Ecto neural progenitor cell (in vitro differentiated cells): ENCODE data around the gene FLT3.
"Not testable (repeated sequence)": the region's sequence is repeated elsewhere in the genome, so short reads cannot be mapped to it uniquely, and the experiment has no call there.

Experiments used
- DNase-seq: peaks from one replicate; pipeline ENCODE4 v3.0.0-alpha.2; 2018; ENCODE audit warnings: low spot score

FLT3 gene

GRCh38 chr13:27971776-27972477 is 128.4 kb downstream of the FLT3 start:
- DNase-seq, result no peak

DNA sequence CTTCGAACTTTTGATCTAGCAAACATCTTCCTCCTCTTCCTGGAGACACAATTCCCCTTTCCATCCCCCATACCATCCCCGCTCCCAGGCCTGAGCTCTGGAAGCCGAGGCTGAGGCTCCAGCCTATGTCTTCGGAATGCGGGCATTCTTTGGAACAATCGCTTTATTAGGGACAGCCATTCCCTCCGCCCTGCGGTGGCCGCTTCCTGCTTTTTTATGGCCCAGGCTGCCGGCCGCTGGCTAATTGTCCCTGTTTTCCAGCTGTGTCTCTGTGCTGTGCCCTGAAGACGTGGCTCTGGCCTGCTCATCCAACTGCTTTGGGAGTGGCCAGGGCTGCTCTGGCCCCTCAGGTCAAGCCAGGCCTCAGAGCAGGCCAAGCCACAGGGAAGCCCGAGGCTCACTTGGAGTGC is 129.1 kb downstream of the FLT3 start:
- peak; percentile 80 for DNase-seq

DNA sequence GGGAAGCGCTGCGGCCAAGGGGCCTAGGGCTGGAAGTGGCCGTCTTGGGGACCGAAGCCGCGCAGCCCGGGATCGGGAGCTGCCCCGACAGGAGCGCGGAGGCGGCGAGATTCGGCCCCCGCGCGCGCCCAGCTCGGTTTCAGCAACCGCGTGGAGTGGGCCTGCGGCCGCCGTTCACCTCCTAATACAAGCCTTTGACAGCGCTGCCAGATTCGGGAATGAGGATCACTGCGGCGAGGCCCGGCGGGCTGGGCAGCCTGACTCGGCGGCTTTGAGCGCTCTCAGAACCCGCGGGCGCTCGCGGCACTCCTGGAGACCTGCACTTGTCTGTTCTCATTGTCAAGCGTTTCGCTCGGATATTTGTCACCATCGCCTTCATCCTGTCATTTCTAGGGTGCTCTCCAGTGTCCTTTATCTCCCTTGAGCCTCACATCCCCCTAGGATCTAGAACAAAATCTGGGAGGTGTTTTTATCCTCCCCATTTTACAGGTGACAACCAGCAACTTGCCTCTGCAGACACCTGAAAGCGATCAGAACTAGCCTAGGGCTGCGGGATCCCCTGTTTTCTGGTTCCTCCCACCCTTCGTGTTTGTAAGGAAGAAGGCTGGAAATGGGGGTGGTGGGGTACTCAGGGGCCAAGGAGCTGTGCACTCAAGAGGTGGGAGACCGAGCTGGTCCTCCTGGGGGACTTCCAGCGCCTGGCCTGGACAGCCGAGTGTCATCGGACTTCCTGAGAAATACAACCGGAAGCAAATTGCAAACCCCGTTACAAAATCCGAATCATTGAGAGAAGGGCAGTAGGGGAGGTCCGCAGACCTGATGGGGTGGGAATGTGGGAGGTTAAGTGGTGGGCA is 129.8 kb downstream of the FLT3 start:
- DNase-seq, result no peak

DNA sequence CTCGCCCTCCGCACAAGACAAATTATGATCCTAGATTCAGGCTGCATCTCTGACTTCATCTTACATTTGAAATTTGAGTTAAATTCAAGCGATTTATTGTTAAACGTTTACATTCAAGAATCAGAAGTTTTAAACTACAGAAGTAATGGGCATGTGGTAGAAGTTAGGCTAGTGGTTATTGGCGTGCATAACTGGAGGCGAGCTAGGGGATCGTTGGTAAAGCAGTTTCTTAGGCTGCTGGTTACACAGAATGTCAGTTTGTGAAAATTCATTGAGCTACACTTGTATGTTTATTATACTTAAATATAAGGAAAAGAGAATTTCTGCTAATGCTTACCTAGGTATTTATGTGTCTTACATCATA is 130.5 kb downstream of the FLT3 start:
- no peak for DNase-seq

GRCh38 chr13:27969082-27969865 is 131.1 kb downstream of the FLT3 start, which contains the start of gene CDX2:
CDX2 (minus strand) TSS chr13:27969315; CDS start chr13:27969006, 309 bp downstream.
- DNase-seq, result no peak

DNA sequence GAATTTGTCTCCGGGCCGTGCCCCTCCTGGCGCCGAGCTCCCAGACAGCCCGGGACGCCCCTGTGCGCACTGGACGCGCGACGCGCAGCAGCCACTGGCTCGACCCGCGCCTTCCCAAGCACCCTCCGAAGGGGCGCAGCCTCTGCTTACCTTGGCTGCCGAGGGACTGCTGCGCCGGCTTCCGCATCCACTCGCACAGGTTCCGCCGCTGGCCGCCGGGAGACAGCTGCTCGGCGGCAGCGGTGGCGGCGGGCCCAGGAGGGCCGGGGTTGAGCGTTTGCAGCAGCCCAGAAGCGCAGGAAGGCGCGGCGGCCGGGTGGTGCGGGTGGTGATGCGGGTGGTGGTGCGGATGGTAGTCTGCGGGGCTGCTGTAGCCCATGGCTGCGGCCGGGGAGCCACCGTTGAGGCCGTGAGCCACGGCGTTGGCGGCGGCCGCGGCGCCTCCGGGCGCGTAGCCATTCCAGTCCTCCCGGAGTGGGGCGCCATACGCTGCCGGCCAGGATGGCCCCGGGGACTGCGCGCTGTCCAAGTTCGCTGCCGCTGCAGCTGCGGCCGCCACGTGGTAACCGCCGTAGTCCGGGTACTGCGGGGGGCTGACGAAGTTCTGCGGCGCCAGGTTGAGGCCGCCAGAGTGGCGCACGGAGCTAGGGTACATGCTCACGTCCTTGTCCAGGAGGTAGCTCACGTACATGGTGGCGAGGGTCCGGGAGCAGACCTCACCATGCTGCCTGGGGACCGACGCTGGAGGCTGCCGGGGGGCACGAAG is 131.9 kb downstream of the FLT3 start:
- peak; percentile 69 for DNase-seq

DNA sequence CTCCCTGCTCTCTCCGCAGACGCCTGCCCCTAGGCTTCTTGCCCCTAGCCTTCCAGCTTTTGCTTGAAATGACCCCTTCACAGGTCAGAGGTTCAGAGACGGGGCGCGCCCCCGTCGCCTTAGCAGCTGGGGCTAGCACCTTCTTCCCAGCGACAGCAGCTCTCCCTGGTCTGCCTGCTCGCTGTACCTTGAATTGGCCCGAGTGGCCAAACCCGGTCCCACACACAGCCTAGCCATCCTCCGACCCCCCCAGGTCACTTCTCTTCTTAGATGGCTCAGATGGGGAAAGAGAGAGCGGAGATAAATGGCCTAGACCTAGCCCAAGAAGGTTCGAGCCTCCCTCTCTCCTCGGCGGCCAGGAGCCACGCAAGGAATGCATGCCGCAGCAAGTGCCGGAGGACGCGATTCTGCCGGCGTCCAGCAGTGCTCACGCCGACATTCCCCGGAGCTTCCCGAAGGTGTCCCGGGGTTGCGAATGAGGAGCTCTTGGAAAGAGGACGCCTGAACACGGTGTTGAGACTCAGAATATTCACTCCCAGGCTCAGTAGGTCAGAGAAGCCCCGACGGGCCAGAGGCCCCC is 132.6 kb downstream of the FLT3 start:
- DNase-seq, result no peak

DNA sequence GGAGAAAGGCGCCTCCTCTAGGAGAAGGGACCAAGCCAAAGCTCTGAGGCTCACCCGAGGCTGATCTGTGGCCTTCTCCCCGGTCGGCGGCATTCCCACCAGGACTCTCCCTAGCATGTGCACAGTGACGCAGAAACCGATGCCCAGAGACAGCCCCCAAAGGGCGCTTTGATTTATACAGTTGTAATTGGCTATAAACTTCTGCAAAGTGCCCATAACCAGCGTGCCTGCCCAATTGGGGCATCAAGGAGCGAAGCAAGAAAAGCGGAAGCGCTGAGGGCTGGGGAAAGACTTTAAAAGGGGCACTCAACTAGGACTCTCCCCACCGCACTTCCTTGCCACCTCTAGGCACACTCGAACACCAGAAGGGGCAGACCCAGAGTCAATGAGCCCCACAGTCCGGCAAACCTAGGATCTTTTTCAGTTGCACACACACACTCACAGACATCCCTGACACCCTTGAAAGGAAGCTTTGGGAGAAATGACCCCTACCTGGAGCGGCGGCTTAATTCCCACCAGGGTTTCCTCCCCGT is 133.1 kb downstream of the FLT3 start:
- no peak for DNase-seq

DNA sequence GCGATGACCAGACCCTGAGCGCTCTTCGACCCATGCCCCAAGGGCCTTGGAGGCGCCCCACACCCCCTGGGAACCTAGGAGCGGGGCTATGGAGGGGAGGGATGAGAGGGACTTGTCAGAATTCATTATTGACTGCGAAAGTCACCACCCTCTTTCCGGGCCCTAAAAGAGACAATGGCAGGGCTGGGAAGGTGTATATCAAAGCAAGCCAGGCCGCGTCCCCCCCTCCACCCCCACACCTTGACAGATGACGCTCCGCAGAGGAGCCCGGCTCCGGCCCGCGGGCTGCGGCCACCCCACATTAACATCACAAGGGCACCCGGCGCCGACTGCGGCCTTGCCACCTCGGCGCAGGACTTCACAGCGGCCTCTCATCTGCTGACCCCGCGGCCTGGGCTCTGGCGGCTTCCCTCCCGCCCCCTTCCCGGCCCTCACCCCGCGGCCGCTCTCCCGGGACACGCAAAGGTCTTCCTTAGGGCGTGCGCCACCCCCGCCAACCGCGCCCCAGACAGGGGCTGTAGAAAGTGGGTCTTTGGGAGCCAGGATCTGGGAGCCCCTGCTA is 133.7 kb downstream of the FLT3 start:
- DNase-seq, result peak; percentile 65

DNA sequence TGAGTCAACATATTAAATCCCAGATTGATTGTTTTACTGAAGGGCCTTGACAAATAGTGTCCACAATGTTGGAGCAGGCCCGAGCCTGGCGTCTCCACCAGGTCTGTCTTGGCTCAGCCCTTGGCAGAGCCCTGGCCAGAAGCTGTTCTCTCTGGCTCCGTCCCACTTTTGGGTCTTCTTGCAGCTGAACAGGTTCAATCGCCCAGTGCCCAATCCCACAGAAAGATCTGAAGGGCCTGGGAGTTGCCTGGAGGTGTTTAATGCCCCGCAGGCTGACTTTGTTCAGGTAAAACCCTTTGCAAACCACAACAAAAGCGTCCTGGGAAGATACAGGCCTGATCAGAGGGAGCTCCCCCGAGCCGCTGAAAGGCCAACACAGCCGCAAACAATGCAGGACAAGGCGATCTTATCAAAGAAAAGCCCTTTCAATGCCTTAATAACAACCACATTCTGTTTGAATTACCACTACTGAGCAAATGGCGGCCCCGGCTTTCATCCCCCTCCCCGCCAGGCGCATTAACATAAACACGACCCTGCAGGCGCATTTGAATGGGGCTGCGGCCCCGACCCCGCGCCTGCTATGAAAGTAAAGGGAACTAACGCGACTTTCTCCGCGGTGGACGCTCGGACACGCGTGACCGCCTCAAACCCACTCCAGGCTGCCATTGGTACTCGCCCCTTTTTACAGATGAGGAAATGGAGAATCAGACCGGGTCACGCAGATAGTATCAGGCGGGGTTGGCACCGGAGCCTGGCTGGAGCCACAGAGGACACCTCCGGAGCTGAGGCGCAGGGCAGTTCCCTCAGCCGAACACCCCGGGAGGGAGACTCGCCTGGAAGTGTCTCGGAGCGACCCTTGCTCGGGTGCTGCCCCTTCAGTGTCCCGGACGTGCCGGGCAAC is 134.4 kb downstream of the FLT3 start:
- DNase-seq, result peak; percentile 70

DNA sequence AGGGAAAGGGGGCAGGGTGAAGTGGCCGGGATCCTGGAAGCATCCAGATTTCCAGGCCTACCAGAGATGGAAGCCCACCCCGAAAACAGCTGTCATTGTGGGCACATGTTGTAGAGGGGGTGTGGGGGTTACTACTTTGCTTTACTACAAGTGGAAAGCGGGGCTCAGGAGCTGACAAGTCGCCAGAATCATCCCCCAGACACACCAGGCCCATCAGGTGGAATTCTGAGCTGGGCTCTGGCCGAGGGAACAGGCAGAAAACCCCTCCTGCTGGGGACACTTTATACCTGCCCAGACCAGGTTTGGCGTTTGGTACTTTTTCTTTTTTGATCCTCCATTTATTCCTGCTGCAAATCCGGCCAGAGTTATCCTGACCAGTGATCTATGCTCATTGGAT is 135.0 kb downstream of the FLT3 start:
- no peak for DNase-seq

- no peak for DNase-seq
Measured at GRCh38 chr13:27964741-27965323, 135.5 kb downstream of the FLT3 start.

DNA sequence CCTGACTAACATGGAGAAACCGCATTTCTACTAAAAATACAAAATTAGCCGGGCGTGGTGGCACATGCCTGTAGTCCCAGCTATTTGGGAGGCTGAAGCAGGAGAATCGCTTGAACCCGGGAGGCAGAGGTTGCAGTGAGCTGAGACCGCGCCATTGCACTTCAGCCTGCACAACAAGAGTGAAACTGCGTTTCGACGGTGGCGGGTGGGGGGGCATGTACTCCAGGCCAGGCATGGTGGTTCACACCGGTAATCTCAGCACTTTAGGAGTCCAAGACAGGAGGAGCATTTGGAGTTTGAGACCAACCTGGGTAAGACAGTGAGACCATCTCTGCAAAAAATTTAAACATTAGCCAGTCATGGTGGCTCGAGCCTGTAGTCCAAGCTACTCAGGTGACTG is 136.2 kb downstream of the FLT3 start:
- DNase-seq, result not testable (repeated sequence)

GRCh38 chr13:27963491-27963890 is 136.9 kb downstream of the FLT3 start:
- DNase-seq, result no peak

DNA sequence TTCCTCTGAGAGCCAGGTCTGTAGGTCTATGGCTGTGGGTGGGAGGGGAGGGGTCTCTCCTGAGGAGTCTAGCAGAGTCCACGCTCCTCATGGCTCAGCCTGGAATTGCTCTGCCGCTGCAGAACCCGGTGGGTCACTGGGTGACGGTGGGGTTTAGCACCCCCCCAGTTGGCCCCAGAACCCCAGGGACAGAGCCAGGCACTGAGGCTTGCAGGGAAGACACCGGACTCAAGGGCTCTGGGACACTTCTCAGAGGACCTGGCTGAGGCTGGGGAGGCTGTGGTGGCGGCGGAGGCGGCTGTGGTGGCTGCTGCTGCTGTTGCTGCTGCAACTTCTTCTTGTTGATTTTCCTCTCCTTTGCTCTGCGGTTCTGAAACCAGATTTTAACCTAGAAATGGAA is 137.4 kb downstream of the FLT3 start:
- no peak for DNase-seq

DNA sequence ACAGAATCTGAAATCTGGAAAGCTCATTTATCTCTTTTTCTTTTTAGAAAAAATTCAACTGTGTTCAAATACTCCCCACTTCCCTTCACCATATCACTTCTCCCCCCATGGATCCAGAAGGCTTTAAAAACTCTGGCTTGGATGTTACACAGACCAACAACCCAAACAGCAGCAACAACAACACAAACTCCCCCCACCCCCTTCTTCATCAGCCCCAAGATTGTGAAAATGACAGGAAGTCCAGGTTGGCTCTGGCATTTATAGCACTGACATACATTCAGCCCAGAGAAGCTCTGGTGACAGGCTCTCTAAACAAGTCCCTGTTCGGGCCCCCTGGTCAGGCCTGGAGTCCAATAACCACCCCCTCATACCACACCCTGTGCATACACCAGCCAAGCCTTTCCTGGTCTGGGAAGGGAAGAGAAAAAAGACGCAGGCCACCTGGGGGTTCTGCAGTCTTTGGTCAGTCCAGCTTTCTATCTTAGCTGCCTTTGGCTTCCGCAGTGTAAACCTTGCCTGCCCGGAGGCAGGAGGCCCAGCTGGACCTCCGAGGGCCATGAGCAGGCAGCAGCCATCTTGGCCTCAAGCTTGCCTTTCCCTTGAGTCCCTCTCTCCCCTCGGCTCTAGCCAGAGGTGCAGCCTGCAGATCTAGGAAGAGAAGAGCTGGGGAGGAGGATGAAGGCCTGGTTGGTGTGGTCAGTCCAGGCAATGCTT is 138.1 kb downstream of the FLT3 start:
- DNase-seq, result no peak

DNA sequence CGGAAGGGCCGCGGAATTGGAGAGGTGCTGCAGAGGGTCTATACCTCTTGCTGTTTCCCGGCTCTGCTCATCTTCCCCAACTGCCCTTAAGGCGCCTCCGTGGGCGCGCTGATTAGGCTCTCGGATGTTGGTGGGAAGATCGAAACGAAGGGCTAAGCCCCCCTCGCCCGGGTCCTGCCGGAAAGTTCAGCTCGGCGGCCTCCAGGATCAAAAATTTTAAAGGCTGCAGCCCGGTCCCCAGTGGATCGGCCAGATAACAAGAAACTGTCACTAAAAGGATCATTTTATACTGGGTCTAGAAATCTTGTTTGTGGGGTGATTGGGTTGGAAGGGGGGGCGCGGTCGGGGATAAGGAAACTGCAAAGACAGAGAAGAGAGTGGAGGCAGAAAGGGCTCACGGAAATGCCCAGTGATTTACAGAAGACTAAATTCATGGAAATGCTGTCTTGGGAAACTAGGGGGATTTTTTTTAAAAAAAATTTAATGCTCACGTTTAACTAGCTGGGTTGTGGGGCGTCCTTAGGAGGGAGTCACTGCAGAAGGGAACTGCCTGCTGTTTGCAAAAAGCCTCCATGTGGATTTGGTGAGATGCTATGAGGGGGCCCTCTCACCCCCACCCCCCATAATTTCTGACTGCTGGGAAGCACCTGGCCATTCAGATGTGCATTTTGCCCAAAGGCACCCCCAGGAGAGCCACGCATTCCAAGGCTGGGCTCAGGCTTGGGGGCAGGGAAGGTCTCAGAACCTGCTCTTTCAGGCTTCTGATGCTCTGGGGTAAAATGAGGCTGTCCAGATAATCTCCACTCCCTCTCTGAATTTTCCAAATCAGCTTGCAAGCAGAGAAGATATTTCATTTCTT is 138.9 kb downstream of the FLT3 start:
- no peak for DNase-seq
